Fibroblast of villous mesenchyme (primary cell): ENCODE data around the gene TNRC6C. TPM values are rescaled to one million over a fixed set of nuclear protein-coding genes. Genes with fewer than 3 reads are reported as not detected.

Experiments
- DNase-seq: peaks from one replicate; pipeline ENCODE4 v3.0.0-alpha.2; 2010; ENCODE audit warnings: low read depth
- H3K4me3 ChIP-seq: 2 replicates; pipeline ENCODE4 v1.5.1; 2011; ENCODE audit warnings: low read depth, mild to moderate bottlenecking, low read length
- CTCF ChIP-seq: IDR thresholded peaks from 2 replicates; pipeline ENCODE4 v1.5.1; 2012; ENCODE audit warnings: low read depth, mild to moderate bottlenecking, low read length; ENCODE audit not compliant: insufficient read depth
- total RNA-seq: library from RNA; depleted of rRNA; stranded (reverse); fragments of >200 nt; gene quantifications from 2 replicates; pipeline ENCODE4 v1.2.3, GENCODE V29; 2012

Gene TNRC6C
- total RNA-seq, 1 donor, result 4.3 TPM

- TF ChIP-seq CTCF, result no peak
- DNase-seq, result no peak
- H3K4me3 ChIP-seq, result no peak overlapping the region
These were observed 160.3 kb downstream of the TNRC6C start for GRCh38 chr17:78118801-78119241.

- H3K4me3 ChIP-seq, result no peak overlapping the region
- TF ChIP-seq CTCF, result no peak
- no peak for DNase-seq
These were observed 162.0 kb downstream of the TNRC6C start for GRCh38 chr17:78120537-78120936.

- no peak overlapping the region for H3K4me3 ChIP-seq
- DNase-seq, result no peak
- no peak for TF ChIP-seq CTCF
These were observed 162.7 kb downstream of the TNRC6C start for GRCh38 chr17:78120971-78121800.

GRCh38 chr17:78121801-78122215, 163.3 kb downstream of the TNRC6C start:
- DNase-seq, result no peak
- no peak for TF ChIP-seq CTCF
- H3K4me3 ChIP-seq, result no peak overlapping the region

- H3K4me3 ChIP-seq, result no peak overlapping the region
- TF ChIP-seq CTCF, result no peak
- no peak for DNase-seq
These were observed 163.9 kb downstream of the TNRC6C start for GRCh38 chr17:78122216-78122930.

- no peak overlapping the region for H3K4me3 ChIP-seq
- TF ChIP-seq CTCF, result no peak
- no peak for DNase-seq
These were observed 164.4 kb downstream of the TNRC6C start for GRCh38 chr17:78122931-78123249.
